Kidney (tissue), 14 donors: ENCODE results near the gene MASP1. TPM values are rescaled to one million over a fixed set of nuclear protein-coding genes. Genes with fewer than 3 reads are reported as not detected.

Experiments
- DNase-seq, 5 donors: peaks; one replicate each; pipeline ENCODE4 v3.0.0-alpha.2; 2013 to 2020
- FAIRE-seq: peaks from 2 replicates; lab custom pipeline; 2012; peaks lifted over from hg19 to GRCh38; lab: Jason Lieb, UNC
- H3K27ac ChIP-seq, 2 donors: one replicate each; pipeline ENCODE4 v1.7.0; 2013; ENCODE audit warnings: low read depth in 2 of 2, low read length in 2 of 2, inconsistent platforms in 1 of 2
- H3K27me3 ChIP-seq: one replicate; pipeline ENCODE4 v1.7.1; 2013; ENCODE audit warnings: low read length, inconsistent platforms; ENCODE audit not compliant: control insufficient read depth, insufficient read depth
- H3K36me3 ChIP-seq, 3 donors: one replicate each; pipeline versions ENCODE4 v1.7.0 to v1.7.1; 2013; ENCODE audit warnings: low read length in 3 of 3, control low read depth in 1 of 3, inconsistent platforms in 1 of 3; ENCODE audit not compliant: insufficient read depth in 3 of 3, control insufficient read depth in 2 of 3
- H3K4me1 ChIP-seq, 3 donors: one replicate each; pipeline versions ENCODE4 v1.7.0 to v1.7.1; 2013; ENCODE audit warnings: low read length in 3 of 3, inconsistent platforms in 1 of 3, low read depth in 1 of 3; ENCODE audit not compliant: control insufficient read depth in 2 of 3, insufficient read depth in 2 of 3
- H3K4me3 ChIP-seq, 3 donors: one replicate each; pipeline versions ENCODE4 v1.7.0 to v1.8.1; 2013; ENCODE audit warnings: low read length in 3 of 3, control low read depth in 1 of 3, inconsistent platforms in 1 of 3
- H3K9ac ChIP-seq, 3 donors: one replicate each; pipeline versions ENCODE4 v1.7.0 to v1.7.1; 2013; ENCODE audit warnings: low read length in 3 of 3, control low read depth in 1 of 3, inconsistent platforms in 1 of 3
- H3K9me3 ChIP-seq, 3 donors: one replicate each; pipeline versions ENCODE4 v1.7.0 to v1.7.1; 2013; ENCODE audit warnings: low read length in 3 of 3, control low read depth in 1 of 3, inconsistent platforms in 1 of 3; ENCODE audit not compliant: control insufficient read depth in 2 of 3, insufficient read depth in 1 of 3
- intact Hi-C: fragments of 100-400 bp; cut with DNase I; formaldehyde crosslinking; loops from one replicate; pipeline ENCODE4 v1.11.1; 2022
- polyA plus RNA-seq: library from polyadenylated mRNA; stranded (reverse); fragments of 350-450 nt; fragmentation: Illumina TruSeq; extraction: RNeasy Lipid Tissue Mini Kit (QIAGEN cat#74804); gene quantifications from one replicate; pipeline ENCODE4 v1.2.3, GENCODE V29; 2014; ENCODE audit warnings: low read depth, low replicate concordance; ENCODE audit not compliant: insufficient read depth
- total RNA-seq: library from RNA; stranded (reverse); fragmentation: NEBNext Ultra II Directional; extraction: Animal tissue kit (Norgen Biotek cat#: 25700); gene quantifications from one replicate; pipeline ENCODE4 v1.2.1, GENCODE V29; 2021
- TF ChIP-seq, protein P1 (sequence below): IDR thresholded peaks from 3 replicates; pipeline ENCODE4 v1.5.1; 2012; ENCODE audit warnings: mild to moderate bottlenecking, moderate library complexity, borderline replicate concordance; ENCODE audit not compliant: insufficient read depth; ENCODE audit errors: extremely low read depth
- donor health status: control.
- donor health status: control.
- donor health status: control.
- donor health status: control.
- donor health status: control.
- donor health status: DM: yes; HTN: yes; CAD: no.
- donor health status: Normal renal cell carcinoma (clear cell type).

MASP1 gene
- total and polyA plus RNA-seq, 2 donors from 2014 or later, result 2.8 to 4.8 TPM

DNA sequence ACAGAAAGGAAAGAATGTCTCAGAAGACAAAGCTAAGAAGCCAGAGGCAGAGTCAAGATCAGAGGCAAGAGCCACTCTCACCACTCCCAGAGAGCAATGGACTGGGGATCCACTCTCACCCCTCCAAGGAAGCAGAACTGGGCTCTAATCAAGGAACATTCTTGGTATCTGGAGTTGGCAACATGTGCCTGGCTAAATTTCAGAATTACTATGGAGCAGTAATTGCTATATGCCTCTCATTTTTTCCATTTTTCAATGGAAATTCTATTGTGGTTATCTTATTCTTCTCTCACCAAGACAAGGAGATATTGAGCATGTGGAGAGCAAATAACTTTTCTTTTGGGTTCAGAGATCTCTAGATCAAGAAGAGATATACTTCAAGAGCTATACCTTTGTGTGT, 22.1 kb downstream of the MASP1 start:
- Histone ChIP-seq H3K9me3 (peaks cover 0 to 8% (median 0%) of the 10 kb centered on the region in 3 donors), H3K4me1 (peaks cover 0 to 7% (median 3%) of the 10 kb centered on the region in 3 donors), H3K9ac (no peak overlapping the region), H3K4me3 (no peak overlapping the region), H3K27me3 (no peaks in the 10 kb centered on the region), H3K27ac (no peak overlapping the region), H3K36me3 (no peaks in the 10 kb centered on the region)
- DNase-seq (no peak), FAIRE-seq (no peak)
- intact Hi-C loops, result no loop called here
- TF ChIP-seq, protein P1, sequence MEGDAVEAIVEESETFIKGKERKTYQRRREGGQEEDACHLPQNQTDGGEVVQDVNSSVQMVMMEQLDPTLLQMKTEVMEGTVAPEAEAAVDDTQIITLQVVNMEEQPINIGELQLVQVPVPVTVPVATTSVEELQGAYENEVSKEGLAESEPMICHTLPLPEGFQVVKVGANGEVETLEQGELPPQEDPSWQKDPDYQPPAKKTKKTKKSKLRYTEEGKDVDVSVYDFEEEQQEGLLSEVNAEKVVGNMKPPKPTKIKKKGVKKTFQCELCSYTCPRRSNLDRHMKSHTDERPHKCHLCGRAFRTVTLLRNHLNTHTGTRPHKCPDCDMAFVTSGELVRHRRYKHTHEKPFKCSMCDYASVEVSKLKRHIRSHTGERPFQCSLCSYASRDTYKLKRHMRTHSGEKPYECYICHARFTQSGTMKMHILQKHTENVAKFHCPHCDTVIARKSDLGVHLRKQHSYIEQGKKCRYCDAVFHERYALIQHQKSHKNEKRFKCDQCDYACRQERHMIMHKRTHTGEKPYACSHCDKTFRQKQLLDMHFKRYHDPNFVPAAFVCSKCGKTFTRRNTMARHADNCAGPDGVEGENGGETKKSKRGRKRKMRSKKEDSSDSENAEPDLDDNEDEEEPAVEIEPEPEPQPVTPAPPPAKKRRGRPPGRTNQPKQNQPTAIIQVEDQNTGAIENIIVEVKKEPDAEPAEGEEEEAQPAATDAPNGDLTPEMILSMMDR, result no peak

DNA sequence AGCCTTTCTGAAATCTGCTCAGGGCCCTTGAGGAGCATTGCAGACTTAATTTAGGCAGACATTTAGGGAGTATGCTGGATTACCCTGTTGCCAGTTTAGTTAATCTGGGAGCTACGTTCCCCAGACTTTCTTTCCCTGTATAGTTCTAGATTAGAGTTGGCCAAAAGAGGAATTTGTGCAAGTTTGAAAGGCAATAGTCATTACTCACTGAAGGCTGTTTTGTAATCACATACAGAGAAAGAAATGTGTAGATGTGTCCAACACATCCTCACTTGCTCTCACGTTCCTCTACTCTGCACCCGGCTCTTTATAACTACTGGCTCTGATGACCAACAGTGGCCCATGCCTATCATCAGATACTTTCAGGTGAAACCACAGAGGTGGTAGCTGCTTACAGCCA, 24.2 kb downstream of the MASP1 start:
- FAIRE-seq (no peak), DNase-seq (no peak)
- TF ChIP-seq, protein P1, result no peak
- no peak overlapping the region for H3K4me3 ChIP-seq
- no peaks in the 10 kb centered on the region for H3K27me3 ChIP-seq
- H3K9ac ChIP-seq, result no peak overlapping the region
- no peak overlapping the region for H3K27ac ChIP-seq
- peaks cover 0 to 12% (median 7%) of the 10 kb centered on the region in 3 donors for H3K4me1 ChIP-seq
- intact Hi-C loops, result no loop called here
- peaks cover 0 to 8% (median 0%) of the 10 kb centered on the region in 3 donors for H3K9me3 ChIP-seq
- H3K36me3 ChIP-seq, result no peaks in the 10 kb centered on the region

DNA sequence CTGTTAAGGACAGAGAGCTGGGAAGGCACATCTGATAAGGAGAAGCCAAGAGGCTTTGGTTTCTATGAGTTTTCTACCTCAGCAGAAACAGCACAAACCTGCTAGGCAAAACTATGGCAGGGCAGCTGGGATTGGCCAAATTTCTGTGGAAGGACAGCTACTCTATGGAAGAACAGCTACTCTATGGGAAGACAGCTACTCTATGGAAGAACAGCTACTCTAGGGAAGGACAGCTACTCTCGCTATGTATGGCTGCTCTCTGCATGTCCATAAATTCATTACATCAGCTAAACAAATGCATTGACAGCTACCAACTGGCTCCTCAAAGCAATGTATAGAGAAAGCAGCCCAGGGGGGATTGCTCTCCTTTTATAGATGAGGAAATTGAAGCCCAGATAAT, 24.8 kb downstream of the MASP1 start:
- no peak for DNase-seq
- Histone ChIP-seq H3K27me3 (no peaks in the 10 kb centered on the region), H3K9ac (no peak overlapping the region), H3K27ac (no peak overlapping the region), H3K36me3 (no peaks in the 10 kb centered on the region), H3K4me1 (peaks cover 0 to 12% (median 7%) of the 10 kb centered on the region in 3 donors), H3K9me3 (peaks cover 0 to 8% (median 0%) of the 10 kb centered on the region in 3 donors), H3K4me3 (no peak overlapping the region)
- intact Hi-C loops, result no loop called here
- FAIRE-seq, result no peak
- TF ChIP-seq, protein P1, result no peak

DNA sequence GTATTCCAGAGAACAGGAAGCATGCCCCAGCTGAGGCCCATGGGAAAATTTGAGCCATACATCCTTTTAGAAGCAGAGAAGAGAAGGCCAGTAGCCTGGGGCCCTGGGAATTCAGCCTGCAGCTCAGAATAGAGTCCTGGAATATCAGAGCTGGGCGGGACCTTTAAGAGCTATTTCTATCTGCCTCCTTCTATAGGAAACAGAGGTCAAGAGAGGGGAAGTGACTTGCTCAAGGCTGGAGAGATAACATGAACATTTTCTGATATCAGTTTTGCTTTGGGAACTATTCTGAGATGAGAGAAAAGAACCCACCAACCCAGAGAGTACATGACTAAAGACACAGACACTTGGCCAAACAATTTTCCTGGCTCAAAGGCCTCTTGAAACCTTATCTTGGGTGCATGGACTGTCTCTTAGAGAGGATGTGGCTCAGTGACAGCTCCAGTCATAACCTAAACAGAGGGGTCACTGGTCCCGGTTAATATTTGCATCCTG, 26.0 kb downstream of the MASP1 start:
- no peak overlapping the region for H3K9ac ChIP-seq
- TF ChIP-seq, protein P1, result no peak
- no peaks in the 10 kb centered on the region for H3K27me3 ChIP-seq
- no peak for FAIRE-seq
- no peak overlapping the region for H3K4me3 ChIP-seq
- H3K9me3 ChIP-seq, result peaks cover 0 to 8% (median 0%) of the 10 kb centered on the region in 3 donors
- no peak overlapping the region for H3K27ac ChIP-seq
- H3K4me1 ChIP-seq, result peaks cover 0 to 12% (median 7%) of the 10 kb centered on the region in 3 donors
- intact Hi-C loops, result no loop called here
- H3K36me3 ChIP-seq, result no peaks in the 10 kb centered on the region
- peak in 1 of 5 donors; percentile 31 for DNase-seq
